GM21423 (cell line): ENCODE data around the gene SCAPER.
"Not testable (repeated sequence)": the region's sequence is repeated elsewhere in the genome, so short reads cannot be mapped to it uniquely, and the experiment has no call there.

Experiments
- ATAC-seq: cut with Tn5 transposase; IDR thresholded peaks from one replicate; pipeline ENCODE4 v1.9.1; 2021; ENCODE audit warnings: mild to moderate bottlenecking, moderate library complexity; ENCODE audit not compliant: unreplicated experiment

The SCAPER gene

DNA sequence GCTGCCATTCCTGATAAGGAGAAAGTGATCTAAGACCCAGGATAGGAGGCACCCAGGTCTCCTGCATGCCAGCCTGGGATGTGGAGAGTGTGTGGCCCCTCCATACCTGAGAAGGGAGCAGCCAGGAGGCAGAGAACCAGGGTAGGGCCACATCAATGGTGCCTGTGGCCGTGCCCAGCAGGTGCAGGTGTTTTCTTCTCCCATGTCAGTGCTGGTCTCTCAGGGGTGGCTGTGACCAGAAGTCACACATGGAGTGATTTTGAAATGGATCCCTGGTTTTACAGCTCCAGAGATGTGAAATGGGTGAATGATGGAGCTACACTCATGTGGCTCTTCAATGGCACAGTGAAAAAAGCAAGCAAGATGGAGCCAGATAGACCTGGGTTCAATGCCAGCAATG lies 571.8 kb downstream of the SCAPER start:
- ATAC-seq, result no peak

DNA sequence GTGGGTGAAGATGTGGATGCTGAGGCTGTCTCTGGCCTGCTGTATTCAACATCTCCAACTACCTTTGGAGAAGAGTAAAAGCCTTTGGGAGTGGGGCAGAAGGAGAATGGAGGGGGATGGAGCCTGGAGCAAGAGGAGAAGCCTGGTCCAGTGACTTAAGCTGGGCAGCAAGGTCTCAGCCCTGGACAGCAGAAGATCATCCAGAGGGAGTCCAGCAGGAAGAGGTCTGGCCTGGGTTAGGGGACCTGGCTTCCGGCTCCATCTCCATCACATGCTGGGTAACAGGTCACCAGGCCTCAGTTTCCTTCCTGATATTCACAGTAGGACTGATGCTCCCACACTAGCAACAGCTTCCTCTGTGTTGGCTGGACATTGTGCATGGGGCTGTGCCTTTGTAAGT lies 572.3 kb downstream of the SCAPER start:
- no peak for ATAC-seq

DNA sequence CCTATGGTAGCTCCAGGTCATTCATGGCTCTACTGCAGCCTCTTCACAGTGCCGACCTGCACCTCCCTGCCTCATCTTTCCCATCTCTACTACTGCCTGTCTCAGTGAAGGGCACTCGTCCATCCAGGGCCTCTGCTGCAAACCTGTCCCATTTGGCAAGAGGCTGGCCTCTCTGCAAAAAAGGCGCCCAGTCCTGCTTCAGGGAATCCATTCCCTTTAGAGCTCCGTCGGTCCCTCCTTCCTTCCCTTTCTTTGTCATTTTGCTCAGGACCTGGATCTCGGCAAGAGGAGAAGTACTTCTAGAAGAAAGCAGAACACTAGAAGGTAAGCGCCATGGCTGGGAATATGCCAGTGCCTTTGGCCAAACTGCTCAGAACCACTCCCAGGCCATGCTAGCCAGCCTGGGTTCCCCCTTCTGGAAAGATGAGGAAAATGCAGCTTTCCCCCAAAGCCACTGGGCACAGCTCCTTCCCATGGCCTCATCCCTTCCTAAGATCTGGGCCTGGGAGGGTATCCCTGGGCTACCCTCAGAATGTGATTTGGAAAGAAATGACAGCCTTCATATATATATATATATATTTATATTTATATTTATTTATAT lies 575.0 kb downstream of the SCAPER start:
- no peak for ATAC-seq

DNA sequence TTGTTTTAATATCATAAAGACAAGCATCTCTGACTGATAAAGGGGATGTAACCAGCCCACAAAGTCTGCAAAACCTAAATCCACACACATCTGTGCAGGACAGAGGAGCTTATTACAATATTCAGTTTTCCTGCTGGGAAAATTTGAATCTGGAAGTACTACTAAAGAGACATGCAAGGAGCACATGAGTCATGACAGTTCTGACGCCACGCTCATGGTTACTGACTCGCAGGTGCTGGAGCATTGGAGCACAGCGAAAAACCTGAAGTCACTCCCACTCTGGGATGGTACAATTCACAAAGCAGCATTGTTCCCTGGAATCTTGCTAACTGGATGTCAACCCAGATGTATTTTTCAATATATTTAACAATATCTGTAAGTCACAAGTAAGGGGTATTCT lies 576.2 kb downstream of the SCAPER start:
- ATAC-seq, result no peak

DNA sequence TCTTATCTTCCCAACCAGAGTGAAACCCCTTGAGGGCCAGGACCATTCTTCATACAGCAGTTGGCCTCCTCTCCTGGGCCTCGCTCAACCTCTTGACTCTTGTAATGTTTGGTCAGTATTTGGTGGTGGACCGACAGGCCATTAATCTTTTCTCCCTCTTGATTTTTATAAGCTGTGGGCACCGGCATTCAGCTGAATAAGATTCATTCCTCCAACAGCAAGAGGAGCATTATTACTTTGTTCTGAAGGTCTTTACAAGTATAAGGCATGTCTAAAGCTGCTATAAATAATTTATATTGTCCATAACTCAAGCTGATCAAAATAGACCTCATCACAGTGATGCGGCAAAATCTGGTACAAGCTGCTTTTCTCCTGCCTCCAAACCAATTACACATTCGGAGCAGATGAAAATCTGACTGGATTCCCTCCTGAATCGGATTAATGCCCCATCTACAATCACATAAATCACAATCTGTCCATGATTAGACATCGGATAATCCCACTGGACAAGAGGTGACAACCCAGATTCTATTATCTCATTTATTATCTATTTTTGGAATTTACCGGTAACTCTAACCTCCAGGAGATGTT lies 576.9 kb downstream of the SCAPER start:
- ATAC-seq, result no peak

DNA sequence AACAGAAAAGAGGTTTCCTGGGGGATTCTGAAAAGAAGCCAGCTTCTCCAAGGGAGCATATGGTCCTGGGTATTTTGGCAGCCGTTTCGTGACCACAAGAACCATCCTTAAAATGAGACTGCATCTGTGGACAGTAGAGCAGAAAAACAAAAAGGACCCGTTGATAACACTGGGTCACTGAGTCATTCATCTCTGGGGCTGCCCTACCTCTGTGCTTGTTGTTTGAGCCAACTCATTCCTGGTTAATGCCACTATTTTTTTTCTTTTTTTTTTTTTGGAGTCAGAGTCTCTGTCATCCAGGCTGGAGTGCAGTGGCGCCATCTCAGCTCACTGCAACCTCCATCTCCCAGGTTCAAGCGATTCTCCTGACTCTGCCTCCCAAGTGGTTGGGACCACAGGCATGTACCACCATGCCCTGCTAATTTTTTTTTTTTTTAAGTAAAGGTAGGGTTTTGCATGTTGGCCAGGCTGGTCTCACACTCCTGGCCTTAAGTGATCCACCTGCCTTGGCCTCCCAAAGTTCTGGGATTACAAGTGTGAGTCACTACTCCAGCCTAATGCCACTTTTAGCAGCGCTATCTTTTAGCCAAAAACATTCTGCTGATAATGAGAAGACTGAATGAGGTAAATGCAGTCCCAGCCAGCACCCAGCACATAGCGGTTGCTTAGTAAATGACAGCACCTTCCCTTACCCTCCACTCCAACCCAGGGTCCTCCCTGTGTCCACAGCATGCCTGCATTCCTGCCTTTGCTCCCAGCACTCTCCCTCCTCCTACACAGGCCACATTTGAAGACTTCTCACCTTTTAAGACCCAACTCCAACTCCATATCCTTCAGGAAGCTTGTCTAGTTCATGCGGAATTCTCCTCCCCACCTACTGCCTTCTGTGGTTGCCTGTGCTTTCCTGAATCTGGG lies 577.7 kb downstream of the SCAPER start:
- no peak for ATAC-seq

DNA sequence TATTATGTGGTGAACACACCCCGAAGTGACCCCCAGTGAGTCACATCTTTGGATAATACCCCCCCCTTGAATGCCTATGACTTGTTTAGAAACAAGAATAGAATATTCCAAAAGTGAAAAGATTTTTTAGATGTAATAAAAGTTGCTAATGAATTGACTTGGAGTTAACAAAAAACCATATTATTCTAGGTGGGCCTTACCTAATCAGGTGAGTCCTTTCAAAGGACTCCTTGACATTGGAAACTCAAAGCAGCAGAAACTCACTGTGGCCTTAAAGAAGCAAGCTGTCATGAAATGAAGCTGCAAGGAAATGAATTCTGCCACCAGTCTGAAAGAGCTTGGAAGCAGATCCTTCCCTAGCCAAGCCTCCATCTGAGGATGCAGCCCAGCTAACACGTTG lies 579.4 kb downstream of the SCAPER start:
- ATAC-seq, result no peak

DNA sequence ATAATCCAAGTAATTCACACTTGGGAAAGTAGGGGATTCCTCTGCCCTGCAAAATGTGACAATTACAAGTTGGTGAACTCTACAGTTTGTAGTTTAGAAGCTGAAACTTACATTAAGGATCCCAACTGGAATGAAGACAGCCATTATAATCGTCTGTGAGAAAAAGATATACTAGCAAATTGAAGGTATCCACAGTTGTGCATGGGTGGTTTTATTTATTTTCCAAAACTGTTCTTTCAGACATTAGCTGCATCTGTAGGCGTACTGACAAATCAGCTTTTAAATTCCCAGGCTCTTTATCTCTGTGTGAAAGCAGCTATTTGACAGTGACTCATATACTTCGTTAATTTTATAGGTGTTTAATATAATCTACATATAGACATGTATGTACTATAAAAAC lies 581.1 kb downstream of the SCAPER start:
- no peak for ATAC-seq

DNA sequence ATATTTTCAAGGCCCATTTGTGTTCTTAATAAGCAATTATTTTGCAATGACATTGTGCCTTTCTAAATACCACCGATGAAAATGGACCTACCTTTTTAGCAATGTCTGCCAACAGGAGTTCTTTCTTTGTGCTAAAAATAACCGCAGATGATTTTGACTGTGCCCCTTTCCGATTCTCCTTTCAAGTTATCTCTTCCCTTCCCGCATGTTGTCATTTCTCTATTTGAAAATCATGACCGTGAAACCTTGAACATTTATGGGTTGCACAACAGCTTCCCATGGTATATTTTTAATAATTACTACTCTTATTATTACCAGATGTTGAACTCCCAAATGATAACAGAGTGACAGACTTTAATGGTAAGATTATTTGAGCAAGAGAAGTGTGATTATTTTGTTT lies 583.5 kb downstream of the SCAPER start:
- ATAC-seq, result no peak

DNA sequence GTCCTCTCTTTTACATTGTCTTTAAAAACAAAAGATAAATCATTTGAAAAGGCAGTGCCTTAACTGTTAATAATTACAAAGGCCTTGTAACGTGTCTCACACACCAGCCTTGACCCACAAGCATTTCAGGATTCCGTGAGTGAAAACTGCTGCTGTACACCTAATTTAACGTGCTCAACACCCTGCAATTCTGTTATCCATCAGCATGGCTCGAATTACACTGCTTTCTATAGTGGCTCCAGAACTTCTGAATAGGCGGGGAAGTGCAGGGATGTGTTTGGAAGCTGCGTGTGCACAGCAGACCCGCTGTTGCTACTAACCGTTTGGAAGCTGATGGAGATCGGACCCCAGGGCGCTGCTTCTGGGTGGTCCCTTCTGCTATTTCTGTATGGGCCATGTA lies 584.0 kb downstream of the SCAPER start:
- no peak for ATAC-seq

DNA sequence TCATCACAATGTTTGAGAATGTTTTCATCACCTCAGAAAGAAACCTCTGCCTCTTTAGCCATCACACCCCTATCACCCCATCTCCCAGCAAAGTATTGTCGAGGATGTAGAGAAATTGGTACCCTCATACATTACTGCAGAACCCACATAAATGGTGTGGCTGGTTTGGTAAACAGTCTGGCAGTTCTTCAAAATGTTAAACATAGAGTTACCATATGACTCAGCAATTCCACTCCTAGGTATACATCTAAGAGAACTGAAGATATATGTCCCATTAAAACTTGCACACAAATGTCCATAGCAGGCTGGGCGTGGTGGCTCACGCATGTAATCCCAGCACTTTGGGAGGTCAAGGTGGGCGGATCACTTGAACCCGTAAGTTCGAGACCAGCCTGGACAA lies 585.1 kb downstream of the SCAPER start:
- no peak for ATAC-seq

DNA sequence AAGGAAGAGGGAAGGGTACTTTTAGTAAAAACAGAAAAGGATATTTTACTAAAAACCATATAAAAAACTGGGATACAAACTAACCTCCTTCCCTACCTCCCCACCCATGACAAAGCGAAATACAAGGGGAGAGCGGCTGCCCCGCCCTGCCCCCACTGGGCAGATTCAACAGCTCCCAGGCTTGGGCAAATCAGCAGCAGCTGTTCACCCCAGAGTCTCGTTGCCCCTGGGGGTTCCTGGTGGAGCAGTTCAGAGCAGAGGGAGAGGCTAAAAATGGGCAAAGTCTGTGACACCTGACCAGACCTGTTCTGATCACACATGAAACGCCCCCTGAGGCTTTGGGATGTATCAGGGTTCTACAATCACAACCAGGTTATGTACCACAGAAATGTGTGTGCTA lies 591.4 kb downstream of the SCAPER start:
- ATAC-seq, result no peak

DNA sequence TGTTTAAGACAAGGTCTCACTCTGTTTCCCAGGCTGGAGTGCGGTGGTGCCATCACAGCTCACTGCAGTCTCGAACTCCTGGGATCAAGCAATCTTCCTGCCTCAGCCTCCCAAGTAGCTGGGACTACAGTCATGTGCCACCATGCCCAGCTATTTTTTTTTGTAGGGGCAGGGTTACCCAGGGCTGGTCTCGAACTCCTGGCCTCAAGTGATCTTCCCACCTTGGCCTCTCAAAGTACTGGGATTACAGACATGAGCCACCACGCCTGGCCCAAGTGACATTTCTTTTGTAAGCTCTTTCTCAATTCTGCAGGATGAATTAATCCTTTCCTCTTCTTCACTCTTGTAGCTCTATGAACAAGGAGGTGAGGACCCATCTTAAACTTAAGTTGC lies 592.0 kb downstream of the SCAPER start:
- not testable (repeated sequence) for ATAC-seq

DNA sequence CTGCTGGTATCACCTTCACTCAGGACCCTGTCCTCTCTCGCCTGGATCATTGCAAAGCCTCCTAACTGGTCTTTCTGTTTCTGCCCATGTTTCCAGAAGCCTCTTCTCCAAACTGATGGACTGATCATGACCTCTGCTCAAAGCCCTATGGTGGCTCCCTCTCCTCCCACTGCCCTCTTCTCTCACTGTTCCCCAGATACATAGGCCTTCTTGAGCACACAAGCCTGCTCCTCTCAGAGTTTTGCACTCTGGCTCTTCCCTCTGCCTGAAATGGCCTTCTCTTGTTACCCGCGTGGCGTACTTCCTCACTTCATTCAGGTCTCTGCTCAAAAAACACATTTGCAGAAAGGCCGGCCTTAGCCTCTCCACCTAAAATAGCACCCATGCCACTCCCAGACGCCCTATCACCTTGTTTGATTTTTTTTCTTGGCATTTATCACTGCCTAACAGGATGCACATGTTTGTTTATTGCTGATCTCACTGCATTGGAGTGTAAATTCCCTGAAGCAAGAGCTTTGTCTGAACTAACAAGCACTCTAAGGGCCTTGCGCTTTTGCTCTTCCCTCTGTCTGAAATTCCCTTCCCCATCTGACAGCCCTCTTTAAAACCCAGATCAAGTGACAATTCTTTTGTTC lies 592.5 kb downstream of the SCAPER start:
- ATAC-seq, result no peak

DNA sequence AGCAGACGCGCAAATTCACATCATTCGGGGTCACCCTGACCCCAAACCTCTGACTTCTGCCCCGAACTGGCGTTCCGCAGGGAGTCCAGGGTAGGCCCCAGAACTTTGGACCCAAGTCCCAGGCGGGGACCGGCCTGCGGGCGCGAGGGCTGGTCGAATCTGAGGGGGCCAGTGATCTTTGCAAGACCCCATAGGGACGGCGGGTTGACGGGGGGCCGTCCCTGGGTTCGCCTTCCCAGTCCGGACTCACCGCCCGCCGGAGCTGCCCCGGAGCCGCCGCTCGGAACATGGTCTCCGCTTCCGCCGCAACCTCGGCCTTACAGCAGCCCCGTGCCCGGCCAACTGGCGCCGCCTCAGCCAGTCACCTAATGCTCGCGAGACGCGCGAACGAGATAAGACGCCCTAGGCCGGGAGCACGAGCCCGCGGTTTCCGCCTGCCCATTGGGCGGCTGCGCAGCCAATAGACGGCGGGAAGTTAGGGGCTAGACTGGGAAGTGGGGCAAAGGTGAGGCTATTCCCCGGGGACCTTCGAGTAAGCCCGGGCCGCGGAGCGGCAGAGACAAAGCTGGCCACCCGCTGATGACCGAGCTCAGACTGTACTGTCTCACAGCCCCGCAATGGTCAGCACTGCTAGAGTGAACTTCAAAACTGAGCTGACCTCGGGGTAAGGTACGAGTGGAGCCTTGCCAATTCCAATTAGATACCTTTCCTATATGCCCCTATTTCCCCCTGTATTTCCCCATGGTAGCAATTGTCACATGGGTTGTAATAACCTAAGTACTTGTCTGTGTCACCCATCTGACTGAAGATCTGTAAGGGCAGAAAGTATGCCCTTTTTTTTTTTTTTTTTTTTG lies 593.8 kb downstream of the SCAPER start, which contains the start of gene ETFA:
ETFA (minus strand) TSS at position 370 of the 854 bp plus-strand sequence; CDS start at position 289, 81 bp downstream.
- peak; percentile 96 for ATAC-seq

DNA sequence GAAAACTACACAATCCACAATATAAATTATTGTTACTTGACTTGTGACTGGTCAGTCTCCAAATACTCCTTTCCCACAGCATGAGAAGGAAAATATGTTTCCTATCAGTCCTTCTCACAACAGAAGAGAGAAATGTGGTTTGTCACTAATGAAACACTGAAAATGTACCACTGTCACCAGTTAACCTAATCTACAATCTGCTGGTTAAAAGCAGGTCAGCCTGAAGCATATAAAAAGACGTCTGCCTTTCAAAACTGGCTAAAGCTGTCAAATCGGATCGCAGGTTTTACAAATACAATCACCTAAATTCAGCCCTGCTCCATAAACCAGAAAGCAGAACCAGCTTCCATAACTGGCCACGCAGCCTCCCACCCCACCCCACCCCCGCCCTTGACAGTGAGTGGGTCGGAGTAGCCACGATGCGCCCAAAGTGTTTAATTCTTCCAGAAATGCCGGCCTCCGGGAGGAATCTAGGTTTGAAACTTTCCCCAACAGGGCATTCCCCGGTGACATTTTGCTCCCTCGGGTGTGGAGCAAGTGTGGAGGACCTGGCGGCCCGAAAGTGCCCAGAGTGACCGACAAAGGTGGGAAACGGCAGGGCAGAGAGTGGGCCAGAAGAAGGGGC lies 594.6 kb downstream of the SCAPER start:
- no peak for ATAC-seq

DNA sequence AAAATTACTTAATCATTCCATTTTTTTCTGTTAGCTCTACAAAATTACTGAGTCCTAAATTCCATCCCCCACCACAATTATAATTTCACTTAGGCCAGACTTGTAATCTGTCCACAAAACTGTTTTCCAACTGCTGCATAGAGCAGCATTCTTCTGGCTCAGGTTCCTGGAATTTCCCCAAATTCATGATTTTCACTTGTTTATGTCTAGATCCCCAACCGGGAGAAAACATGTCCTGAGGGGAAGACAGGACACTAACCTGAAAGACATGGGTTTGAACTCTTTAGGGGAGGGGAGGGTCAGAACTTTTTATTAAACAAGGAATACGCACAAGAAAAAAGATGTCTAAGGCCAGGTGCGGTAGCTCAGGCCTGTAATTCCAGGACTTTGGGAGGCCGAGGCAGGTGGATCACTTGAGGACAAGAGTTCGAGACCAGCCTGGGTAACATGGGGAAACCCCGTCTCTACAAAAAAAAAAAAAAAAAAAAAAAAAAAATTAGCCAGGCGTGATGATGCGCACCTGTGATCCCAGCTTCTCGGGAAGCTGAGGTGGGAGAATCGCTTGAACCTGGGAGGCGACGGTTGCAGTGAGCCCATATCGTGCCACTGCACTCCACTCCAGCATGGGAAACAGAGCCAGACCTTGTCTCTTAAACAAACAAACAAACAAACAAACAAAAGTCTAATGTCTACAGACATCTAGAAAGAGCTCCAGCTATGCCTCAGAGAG lies 595.4 kb downstream of the SCAPER start:
- ATAC-seq, result no peak

DNA sequence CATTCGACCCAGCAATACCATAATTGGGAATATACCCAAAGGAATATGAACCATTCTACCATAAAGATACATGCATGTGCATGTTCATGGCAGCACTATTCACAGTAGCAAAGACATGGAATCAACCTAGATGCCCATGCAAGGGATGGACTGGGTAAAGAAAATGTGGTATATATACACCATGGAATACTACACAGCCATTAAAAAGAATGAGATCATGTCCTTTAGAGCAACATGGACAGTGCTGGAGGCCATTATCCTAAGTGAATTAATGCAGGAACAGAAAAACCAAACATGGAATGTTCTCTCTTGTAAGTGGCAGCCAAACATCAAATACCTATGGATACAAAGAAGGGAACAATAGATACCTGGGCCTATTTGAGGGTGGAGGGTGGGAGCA lies 601.2 kb downstream of the SCAPER start:
- ATAC-seq, result no peak

DNA sequence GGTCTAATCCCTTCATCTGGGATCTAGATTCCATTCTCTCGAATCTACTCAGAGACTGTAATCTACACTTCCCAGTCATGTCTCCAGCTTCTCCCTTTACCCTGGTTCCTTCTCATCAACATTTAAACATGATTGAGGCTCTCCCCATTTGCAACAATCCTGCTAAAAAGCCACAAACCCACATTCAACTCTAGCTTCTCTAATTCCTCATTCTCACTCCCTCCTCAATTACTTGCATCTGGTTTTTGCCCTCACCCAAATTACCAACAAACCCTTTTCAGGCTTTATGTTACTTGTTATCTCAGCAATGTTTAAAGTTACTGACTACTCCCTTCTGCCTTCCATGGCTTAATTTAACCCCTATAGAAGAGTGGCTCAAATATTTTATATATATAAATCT lies 605.4 kb downstream of the SCAPER start:
- ATAC-seq, result no peak
